GM13977 (cell line): ENCODE measurements around the gene PRXL2B.

Experiments
- DNase-seq: peaks from one replicate; pipeline ENCODE4 v3.0.0; 2012; ENCODE audit warnings: low spot score
- in situ Hi-C: fragments of 300-500 bp; cut with MboI; formaldehyde crosslinking; loops from one replicate; pipeline ENCODE4 v1.12.0; 2022; ENCODE audit warnings: low sequenced_read_pairs, low pct_unique_long_range_greater_than_20kb, mixed read lengths, inconsistent platforms; ENCODE audit not compliant: unreplicated experiment
- TF ChIP-seq, protein P1 (sequence below): IDR thresholded peaks from 2 replicates; pipeline ENCODE4 v1.5.1; 2012; ENCODE audit warnings: mild to moderate bottlenecking, control low read depth; ENCODE audit not compliant: insufficient read depth; ENCODE audit errors: extremely low read depth, missing control alignments

Gene PRXL2B

DNA sequence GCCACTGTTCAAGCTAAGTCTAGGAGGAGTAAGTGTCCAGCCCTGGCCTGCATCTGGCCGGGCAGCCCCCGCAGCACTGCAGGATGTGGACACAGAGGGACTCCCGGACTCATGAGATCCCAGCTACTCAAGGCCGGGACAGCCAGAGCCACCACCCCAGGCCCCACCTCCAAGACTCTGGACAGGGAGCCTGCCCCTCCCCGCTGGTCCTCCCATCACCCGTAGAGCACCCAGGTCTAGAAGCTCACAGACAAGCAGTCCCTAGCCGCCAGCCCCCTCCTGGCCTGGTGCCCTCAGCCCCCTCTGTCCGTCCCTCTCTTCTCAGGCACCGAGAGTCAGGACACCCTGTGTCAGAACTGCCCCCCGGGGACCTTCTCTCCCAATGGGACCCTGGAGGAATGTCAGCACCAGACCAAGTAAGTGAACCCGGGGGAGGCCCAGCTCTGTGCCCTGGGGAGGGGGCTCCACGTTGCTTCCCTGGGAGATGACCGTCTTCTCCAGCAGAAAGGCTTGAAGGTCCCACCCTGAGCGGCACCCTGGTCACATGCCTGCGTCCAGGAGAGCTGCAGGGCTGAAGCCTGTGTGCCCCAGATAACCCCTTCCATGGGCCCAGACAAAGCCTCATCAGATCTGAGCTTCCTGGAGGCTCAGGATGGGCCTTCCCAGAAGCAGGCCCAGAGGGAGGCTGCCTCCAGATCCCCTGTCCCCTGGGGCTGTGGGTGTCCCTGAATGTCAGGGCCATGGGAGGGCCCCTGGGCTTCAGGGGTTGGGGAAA lies 26.1 kb upstream of the PRXL2B start:
- in situ Hi-C loops, result no loop called here
- DNase-seq, result no peak
- TF ChIP-seq, protein P1, sequence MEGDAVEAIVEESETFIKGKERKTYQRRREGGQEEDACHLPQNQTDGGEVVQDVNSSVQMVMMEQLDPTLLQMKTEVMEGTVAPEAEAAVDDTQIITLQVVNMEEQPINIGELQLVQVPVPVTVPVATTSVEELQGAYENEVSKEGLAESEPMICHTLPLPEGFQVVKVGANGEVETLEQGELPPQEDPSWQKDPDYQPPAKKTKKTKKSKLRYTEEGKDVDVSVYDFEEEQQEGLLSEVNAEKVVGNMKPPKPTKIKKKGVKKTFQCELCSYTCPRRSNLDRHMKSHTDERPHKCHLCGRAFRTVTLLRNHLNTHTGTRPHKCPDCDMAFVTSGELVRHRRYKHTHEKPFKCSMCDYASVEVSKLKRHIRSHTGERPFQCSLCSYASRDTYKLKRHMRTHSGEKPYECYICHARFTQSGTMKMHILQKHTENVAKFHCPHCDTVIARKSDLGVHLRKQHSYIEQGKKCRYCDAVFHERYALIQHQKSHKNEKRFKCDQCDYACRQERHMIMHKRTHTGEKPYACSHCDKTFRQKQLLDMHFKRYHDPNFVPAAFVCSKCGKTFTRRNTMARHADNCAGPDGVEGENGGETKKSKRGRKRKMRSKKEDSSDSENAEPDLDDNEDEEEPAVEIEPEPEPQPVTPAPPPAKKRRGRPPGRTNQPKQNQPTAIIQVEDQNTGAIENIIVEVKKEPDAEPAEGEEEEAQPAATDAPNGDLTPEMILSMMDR, result no peak

DNA sequence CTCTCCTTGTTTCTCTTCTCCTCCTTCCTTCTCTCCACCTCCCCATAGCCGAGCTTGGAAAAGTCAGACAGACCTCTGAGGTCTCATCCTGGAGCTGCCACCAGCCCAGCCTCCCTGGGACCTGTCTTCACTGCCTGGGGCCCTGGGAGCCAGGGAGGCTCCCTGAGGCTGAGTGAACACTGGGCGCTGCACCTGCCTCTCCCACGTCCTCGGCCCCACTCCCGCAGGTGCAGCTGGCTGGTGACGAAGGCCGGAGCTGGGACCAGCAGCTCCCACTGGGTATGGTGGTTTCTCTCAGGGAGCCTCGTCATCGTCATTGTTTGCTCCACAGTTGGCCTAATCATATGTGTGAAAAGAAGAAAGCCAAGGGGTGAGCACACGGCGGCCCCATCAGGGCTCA lies 25.1 kb upstream of the PRXL2B start:
- DNase-seq, result no peak
- in situ Hi-C loops, result no loop called here
- TF ChIP-seq, protein P1, result no peak

DNA sequence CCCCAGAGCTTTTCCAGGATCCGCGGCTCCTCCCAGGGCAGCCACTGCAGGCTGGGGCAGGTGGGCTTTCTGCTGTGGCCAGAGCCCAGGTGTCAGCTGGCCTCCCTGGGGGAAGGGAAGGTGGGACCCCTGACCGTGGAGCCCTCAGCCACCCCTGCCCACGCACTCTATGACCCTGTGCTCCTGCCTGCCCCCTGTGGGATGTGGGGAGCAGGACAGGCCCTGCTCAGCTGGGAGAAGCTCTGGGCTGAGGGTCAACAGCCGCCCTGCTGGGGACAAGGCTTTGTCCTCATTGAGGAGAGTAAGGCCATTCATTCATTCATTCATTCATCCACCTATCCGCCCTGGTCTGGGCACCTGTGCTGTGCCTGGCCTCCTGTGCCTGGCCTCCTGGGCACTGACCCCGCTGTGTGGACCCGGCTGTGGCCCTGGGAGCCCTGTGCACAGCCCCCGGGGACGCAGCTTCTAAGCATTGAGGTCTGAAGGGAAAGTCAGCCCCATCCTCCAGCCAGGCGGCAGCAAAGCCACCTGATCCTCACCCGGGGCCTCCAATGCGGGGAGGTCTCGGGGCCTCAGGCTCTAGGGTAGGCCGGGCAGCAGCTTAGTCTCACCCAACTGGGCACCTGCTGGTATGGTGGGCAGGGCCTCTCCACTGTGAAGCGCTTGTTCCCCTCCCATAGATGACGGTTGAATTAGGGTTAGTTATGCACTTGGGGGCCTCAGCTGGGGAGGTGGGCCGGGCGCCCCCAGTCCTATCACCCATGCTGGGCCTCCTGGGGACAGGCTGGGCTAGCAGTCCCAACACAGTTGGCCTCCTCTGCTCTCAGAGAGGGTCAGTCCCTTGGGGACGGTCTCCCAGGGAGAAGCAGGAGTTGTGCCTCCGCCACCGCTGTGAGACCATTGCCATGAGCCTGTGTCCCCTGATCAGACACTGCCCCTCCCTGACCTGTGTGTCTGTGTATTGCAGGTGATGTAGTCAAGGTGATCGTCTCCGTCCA lies 24.4 kb upstream of the PRXL2B start:
- in situ Hi-C loops, result no loop called here
- TF ChIP-seq, protein P1, result peak; percentile 62
- no peak for DNase-seq

DNA sequence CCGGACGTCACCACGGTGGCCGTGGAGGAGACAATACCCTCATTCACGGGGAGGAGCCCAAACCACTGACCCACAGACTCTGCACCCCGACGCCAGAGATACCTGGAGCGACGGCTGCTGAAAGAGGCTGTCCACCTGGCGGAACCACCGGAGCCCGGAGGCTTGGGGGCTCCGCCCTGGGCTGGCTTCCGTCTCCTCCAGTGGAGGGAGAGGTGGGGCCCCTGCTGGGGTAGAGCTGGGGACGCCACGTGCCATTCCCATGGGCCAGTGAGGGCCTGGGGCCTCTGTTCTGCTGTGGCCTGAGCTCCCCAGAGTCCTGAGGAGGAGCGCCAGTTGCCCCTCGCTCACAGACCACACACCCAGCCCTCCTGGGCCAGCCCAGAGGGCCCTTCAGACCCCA lies 23.4 kb upstream of the PRXL2B start:
- in situ Hi-C loops, result no loop called here
- TF ChIP-seq, protein P1, result no peak
- no peak for DNase-seq

DNA sequence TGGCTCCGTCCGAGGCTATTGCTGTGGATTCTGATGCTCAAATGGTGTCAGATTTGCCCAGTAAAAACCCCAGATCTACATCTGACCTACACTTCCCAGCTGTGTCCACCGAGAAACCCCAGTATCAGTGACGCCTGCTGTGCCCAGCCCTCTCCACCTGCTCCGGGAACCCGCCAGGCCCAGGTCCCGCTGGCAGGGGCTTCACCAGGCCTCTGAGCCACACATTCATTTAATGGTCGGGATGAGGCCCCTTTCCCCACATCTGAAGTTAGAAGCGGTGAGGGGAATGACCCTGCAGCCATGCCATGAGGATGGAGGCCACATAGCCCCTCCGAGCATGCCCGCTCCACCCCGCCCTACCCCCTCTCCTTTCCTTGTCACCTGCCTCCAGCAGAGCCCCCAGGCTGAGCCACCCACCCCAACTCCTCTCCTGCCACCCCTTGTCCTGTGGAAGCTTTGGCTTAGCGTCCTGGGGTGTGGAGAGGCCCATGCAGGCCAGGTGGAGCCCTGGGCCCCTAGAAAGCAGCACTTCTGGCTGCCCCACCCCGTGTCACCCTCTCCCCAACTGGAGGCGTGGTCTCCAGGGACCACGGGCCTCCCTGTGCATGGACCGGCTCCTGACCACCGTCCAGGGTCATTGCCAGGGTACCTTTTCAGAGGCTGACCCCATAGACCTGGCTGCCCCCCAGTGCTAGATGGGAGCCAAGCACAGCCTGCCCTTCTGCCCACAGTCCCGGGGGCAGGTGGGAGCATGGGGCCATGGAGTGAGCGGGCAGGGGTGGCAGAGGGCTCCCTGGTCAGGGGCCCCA lies 22.4 kb upstream of the PRXL2B start:
- in situ Hi-C loops, result no loop called here
- TF ChIP-seq, protein P1, result no peak
- DNase-seq, result no peak

DNA sequence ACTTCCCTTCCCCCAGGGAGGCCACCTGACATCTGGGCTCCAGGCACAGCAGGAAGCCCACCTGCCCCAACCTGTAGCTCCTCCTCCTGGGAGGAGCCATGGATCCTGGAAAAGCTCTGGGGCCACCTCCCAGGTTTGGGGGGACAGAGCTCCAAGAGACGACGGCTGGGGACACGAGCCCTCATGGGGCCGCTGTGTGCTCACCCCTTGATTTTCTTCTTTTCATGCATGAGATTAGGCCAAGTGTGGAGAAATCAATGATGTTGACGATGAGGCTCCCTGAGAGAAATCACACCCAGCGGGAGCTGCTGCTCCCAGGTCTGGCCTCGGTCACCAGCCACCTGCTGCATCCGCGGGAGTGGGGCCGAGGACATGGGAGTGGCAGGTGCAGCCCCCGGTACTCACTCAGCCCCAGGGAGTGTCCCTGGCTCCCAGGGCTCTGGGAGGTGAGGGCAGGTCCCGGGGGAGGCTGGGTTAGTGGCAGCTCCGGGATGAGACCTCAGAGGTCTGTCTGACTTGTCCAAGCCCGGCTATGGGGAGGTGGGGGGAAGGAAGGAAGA lies 21.7 kb upstream of the PRXL2B start:
- DNase-seq, result no peak
- in situ Hi-C loops, result no loop called here
- TF ChIP-seq, protein P1, result no peak
